Measurements from ENCODE around the gene KRT6C.

DNA sequence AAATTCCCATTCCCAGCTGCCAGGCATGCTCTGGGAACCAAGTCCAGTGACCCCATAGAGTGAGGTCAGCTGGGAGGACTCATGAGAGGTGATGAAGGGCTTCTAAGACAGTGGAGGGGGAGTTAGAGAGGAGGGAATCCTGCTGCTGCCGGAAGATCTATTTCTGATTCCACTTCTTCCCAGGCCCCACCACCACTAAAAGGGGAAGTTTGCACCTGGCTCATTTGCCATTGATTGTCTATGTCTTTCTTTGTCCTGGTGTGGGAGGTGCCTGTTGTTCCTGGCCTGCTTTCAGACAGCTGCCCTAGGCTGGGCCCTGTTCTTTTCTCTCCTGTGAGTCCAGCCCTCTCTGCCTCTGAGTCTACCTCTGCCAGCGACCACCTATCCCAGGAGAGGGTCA lies 22.4 kb upstream of the KRT6C start:
- TF ChIP-seq, protein P1, sequence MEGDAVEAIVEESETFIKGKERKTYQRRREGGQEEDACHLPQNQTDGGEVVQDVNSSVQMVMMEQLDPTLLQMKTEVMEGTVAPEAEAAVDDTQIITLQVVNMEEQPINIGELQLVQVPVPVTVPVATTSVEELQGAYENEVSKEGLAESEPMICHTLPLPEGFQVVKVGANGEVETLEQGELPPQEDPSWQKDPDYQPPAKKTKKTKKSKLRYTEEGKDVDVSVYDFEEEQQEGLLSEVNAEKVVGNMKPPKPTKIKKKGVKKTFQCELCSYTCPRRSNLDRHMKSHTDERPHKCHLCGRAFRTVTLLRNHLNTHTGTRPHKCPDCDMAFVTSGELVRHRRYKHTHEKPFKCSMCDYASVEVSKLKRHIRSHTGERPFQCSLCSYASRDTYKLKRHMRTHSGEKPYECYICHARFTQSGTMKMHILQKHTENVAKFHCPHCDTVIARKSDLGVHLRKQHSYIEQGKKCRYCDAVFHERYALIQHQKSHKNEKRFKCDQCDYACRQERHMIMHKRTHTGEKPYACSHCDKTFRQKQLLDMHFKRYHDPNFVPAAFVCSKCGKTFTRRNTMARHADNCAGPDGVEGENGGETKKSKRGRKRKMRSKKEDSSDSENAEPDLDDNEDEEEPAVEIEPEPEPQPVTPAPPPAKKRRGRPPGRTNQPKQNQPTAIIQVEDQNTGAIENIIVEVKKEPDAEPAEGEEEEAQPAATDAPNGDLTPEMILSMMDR (IDR thresholded peaks at IDR 0.05) = no peak
- TF ChIP-seq POLR2A (IDR thresholded peaks at IDR 0.05) = no peak
